GM10248 (cell line): Measurements from ENCODE around the gene ZMIZ1.
"Not testable (repeated sequence)": the region's sequence is repeated elsewhere in the genome, so short reads cannot be mapped to it uniquely, and the experiment has no call there.

ENCODE experiments used
- CTCF ChIA-PET: fragments of 300-600 bp; sonication (Branson Sonifier 250); formaldehyde crosslinking; extraction: SDS; loops from one replicate; lab custom pipeline; 2021; ENCODE audit warnings: antibody characterized with exemption; lab: Yijun Ruan, JAX
- POLR2A ChIA-PET: fragments of 350-650 bp; sonication (Branson Sonifier 250); formaldehyde crosslinking; extraction: SDS; loops from one replicate; lab custom pipeline; 2020; ENCODE audit warnings: antibody characterized with exemption; lab: Yijun Ruan, JAX
- DNase-seq: peaks from one replicate; pipeline ENCODE4 v3.0.0; 2012; ENCODE audit errors: extremely low spot score
- CTCF ChIP-seq: IDR thresholded peaks from 2 replicates; pipeline ENCODE4 v1.5.1; 2012; ENCODE audit warnings: mild to moderate bottlenecking, low read depth; ENCODE audit errors: extremely low read depth, missing control alignments, control extremely low read depth

Gene ZMIZ1

GRCh38 chr10:79336739-79337138 lies 268.0 kb downstream of the ZMIZ1 start:
- CTCF ChIA-PET = interaction anchor here (0.9 to 10.3 kb wide), 5 partner anchors 7 to 19 kb away, joined by 3 to 90 read pairs (median 4); partner anchors contain the start of gene PPIF
- TF ChIP-seq CTCF = no peak
- POLR2A ChIA-PET = interaction anchor here (0.7 kb wide), 1 partner anchor 37 kb away, joined by 3 read pairs; no protein-coding TSS in a partner anchor
- DNase-seq = no peak

- POLR2A ChIA-PET, DNase-seq: not testable (repeated sequence)
- CTCF ChIA-PET = interaction anchor here (0.9 to 10.3 kb wide), 3 partner anchors 6 to 14 kb away, joined by 3 to 90 read pairs (median 9); partner anchors contain the start of gene PPIF
Measured at GRCh38 chr10:79337783-79338469, 269.2 kb downstream of the ZMIZ1 start.

- POLR2A ChIA-PET = no interaction called here
- CTCF ChIA-PET = no interaction called here
- TF ChIP-seq CTCF = no peak
- DNase-seq = no peak
Measured at GRCh38 chr10:79339266-79339665, 270.5 kb downstream of the ZMIZ1 start.

- DNase-seq = no peak
- ChIA-PET POLR2A (no interaction called here), CTCF (interaction anchor here (0.7 to 7.5 kb wide), 3 partner anchors 8 to 34 kb away, joined by 3 to 90 read pairs (median 3); no protein-coding TSS in a partner anchor)
- no peak for TF ChIP-seq CTCF
Measured at GRCh38 chr10:79340646-79341244, 272.0 kb downstream of the ZMIZ1 start.

GRCh38 chr10:79342295-79342761 lies 273.6 kb downstream of the ZMIZ1 start:
- TF ChIP-seq CTCF = no peak
- POLR2A ChIA-PET = interaction anchor here (0.5 kb wide), 1 partner anchor 57 kb away, joined by 3 read pairs; no protein-coding TSS in a partner anchor
- no peak for DNase-seq
- CTCF ChIA-PET = interaction anchor here (7.5 kb wide), 1 partner anchor 10 kb away, joined by 90 read pairs; no protein-coding TSS in a partner anchor

GRCh38 chr10:79342811-79343561 lies 274.2 kb downstream of the ZMIZ1 start:
- POLR2A ChIA-PET = no interaction called here
- no peak for DNase-seq
- CTCF ChIA-PET = interaction anchor here (7.5 kb wide), 1 partner anchor 10 kb away, joined by 90 read pairs; no protein-coding TSS in a partner anchor
- no peak for TF ChIP-seq CTCF
